OCI-LY3 (cell line): ENCODE results near the gene CLDN16.

Source experiments
- H2AFZ ChIP-seq: fragments of 200-600, 300-600 bp; shearing (Covaris generic); 2 replicates; pipeline ENCODE4 v1.6.0; 2014; ENCODE audit warnings: antibody characterized with exemption, low read depth, low read length
- H3K27ac ChIP-seq: fragments of 200-600, 300-600 bp; sonication (generic); 2 replicates; pipeline ENCODE4 v1.5.1; 2014; ENCODE audit warnings: mild to moderate bottlenecking, low read length, moderate library complexity, mixed read lengths
- H3K27me3 ChIP-seq: fragments of 200-600, 300-600 bp; sonication (generic); 2 replicates; pipeline ENCODE4 v1.6.1; 2014; ENCODE audit warnings: low read depth, low read length, mixed read lengths
- H3K36me3 ChIP-seq: fragments of 200-600, 300-600 bp; sonication (generic); replicated peaks from 2 replicates; pipeline ENCODE3; 2014; ENCODE audit warnings: low read depth, low read length, mixed read lengths
- H3K4me1 ChIP-seq: fragments of 300-600, 200-600 bp; sonication (generic); 2 replicates; pipeline ENCODE4 v1.6.1; 2014; ENCODE audit warnings: low read length, mixed read lengths
- H3K4me2 ChIP-seq: fragments of 200-600, 300-600 bp; sonication (generic); 2 replicates; pipeline ENCODE4 v1.6.1; 2014; ENCODE audit warnings: low read length, mixed read lengths
- H3K4me3 ChIP-seq: fragments of 300-600, 200-600 bp; sonication (generic); 2 replicates; pipeline ENCODE4 v1.5.1; 2014; ENCODE audit warnings: antibody characterized with exemption, mild to moderate bottlenecking, low read length, moderate library complexity
- H3K79me2 ChIP-seq: fragments of 300-600, 200-600 bp; shearing (Covaris generic); 2 replicates; pipeline ENCODE4 v1.6.1; 2014; ENCODE audit warnings: mild to moderate bottlenecking, low read length, mixed read lengths
- H3K9ac ChIP-seq: fragments of 300-600, 200-600 bp; shearing (Covaris generic); 2 replicates; pipeline ENCODE4 v1.6.0; 2014; ENCODE audit warnings: mild to moderate bottlenecking, low read length, moderate library complexity
- H3K9me3 ChIP-seq: fragments of 200-600, 300-600 bp; shearing (Covaris generic); 2 replicates; pipeline ENCODE4 v1.6.1; 2014; ENCODE audit warnings: low read length, mixed read lengths; ENCODE audit not compliant: insufficient read depth
- H4K20me1 ChIP-seq: fragments of 200-600, 300-600 bp; sonication (generic); 2 replicates; pipeline ENCODE4 v1.6.1; 2016; ENCODE audit warnings: low read length, mixed read lengths; ENCODE audit not compliant: insufficient read depth
- EZH2phosphoT487 ChIP-seq: fragments of 200-600 bp; shearing (Covaris generic); IDR thresholded peaks from 2 replicates; pipeline ENCODE4 v1.6.1; 2018; ENCODE audit warnings: antibody characterized with exemption, mixed run types, low read depth
- TF ChIP-seq, protein P1 (sequence below): fragments of 200-600, 300-600 bp; sonication (generic); IDR thresholded peaks from 2 replicates; pipeline ENCODE4 v1.5.1; 2014; ENCODE audit warnings: antibody characterized with exemption, low read length, low read depth

The CLDN16 gene

GRCh38 chr3:190375671-190376070 lies 12.3 kb upstream of the CLDN16 start:
- no peak for TF ChIP-seq EZH2phosphoT487
- TF ChIP-seq, protein P1, sequence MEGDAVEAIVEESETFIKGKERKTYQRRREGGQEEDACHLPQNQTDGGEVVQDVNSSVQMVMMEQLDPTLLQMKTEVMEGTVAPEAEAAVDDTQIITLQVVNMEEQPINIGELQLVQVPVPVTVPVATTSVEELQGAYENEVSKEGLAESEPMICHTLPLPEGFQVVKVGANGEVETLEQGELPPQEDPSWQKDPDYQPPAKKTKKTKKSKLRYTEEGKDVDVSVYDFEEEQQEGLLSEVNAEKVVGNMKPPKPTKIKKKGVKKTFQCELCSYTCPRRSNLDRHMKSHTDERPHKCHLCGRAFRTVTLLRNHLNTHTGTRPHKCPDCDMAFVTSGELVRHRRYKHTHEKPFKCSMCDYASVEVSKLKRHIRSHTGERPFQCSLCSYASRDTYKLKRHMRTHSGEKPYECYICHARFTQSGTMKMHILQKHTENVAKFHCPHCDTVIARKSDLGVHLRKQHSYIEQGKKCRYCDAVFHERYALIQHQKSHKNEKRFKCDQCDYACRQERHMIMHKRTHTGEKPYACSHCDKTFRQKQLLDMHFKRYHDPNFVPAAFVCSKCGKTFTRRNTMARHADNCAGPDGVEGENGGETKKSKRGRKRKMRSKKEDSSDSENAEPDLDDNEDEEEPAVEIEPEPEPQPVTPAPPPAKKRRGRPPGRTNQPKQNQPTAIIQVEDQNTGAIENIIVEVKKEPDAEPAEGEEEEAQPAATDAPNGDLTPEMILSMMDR = no peak

DNA sequence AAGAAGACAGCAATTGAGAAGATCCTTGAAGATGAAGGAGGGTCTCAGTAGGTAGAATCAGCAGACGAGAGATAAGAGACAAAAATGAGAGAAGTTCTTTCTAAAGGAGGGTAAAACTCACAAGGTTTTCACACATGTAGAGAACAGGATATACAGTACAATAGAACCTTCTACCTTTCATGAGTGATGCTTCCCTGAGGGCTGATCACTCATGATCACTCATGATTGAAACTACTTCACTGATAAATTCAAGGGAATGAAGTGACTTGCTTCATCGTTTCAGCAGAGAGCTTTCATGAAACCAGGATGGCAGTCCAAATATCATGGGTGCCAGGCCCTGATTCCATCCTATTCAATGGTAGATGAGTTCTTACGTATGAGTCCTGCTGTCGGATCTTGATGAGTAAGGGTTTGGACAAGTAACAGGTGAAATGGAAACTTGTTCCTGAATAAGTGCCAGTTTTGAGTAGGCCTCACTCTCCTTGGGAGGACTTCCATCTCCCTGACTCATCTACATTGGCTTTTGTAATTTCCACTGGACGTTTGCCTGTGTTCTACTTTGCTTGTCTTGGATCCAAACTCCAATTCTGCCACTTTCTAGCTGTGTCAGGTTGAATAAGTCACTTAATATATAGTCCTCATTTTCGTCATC lies 9.6 kb upstream of the CLDN16 start:
- H3K27ac ChIP-seq = no peak overlapping the region
- H2AFZ ChIP-seq = no peak overlapping the region
- no peaks in the 10 kb centered on the region for H3K9me3 ChIP-seq
- no peak overlapping the region for H3K9ac ChIP-seq
- no peaks in the 10 kb centered on the region for H3K36me3 ChIP-seq
- H3K4me3 ChIP-seq = no peak overlapping the region
- no peak for TF ChIP-seq EZH2phosphoT487
- TF ChIP-seq, protein P1 = no peak
- H3K4me2 ChIP-seq = no peak overlapping the region
- H3K79me2 ChIP-seq = no peaks in the 10 kb centered on the region
- H4K20me1 ChIP-seq = no peaks in the 10 kb centered on the region
- no peaks in the 10 kb centered on the region for H3K27me3 ChIP-seq
- H3K4me1 ChIP-seq = peaks cover 10% of the 10 kb centered on the region

More at GRCh38 chr3:190375671-190376070, 12.3 kb upstream of the CLDN16 start:
- Histone ChIP-seq H3K79me2 (no peaks in the 10 kb centered on the region), H3K9me3 (no peaks in the 10 kb centered on the region), H4K20me1 (no peaks in the 10 kb centered on the region), H3K4me2 (no peak overlapping the region), H3K4me1 (no peaks in the 10 kb centered on the region), H3K9ac (no peak overlapping the region), H3K27ac (no peak overlapping the region), H3K27me3 (no peaks in the 10 kb centered on the region), H3K36me3 (no peaks in the 10 kb centered on the region), H2AFZ (no peak overlapping the region), H3K4me3 (no peak overlapping the region)

GRCh38 chr3:190380184-190380583 lies 7.8 kb upstream of the CLDN16 start:
- Histone ChIP-seq H3K4me2 (no peak overlapping the region), H3K79me2 (no peaks in the 10 kb centered on the region), H3K9me3 (no peaks in the 10 kb centered on the region), H3K9ac (no peak overlapping the region), H3K27ac (no peak overlapping the region), H3K4me1 (peaks cover 10% of the 10 kb centered on the region), H2AFZ (no peak overlapping the region), H3K4me3 (no peak overlapping the region), H3K27me3 (no peaks in the 10 kb centered on the region), H3K36me3 (no peaks in the 10 kb centered on the region), H4K20me1 (no peaks in the 10 kb centered on the region)
- TF ChIP-seq, protein P1 = no peak
- no peak for TF ChIP-seq EZH2phosphoT487

DNA sequence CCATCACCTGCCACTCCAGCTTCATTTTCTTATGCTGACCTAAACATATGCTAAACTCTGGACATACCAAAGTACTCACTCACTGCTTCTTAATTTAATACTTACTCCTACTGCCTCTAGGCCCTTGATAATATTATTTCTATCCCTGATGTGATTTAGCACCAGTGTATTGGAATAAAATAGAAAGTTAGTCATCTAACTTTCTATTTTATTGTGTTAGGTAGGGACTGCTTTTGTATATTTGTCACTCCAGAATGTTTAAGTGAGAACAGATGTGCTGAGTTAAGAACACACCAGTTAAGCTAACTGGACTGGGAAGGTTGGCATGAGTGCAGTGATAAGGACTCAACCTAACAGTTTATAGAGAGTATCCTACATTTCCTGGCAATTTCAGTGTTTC lies 6.5 kb upstream of the CLDN16 start:
- Histone ChIP-seq H3K4me2 (no peak overlapping the region), H3K27ac (no peak overlapping the region), H3K9me3 (no peaks in the 10 kb centered on the region), H4K20me1 (no peaks in the 10 kb centered on the region), H2AFZ (no peak overlapping the region), H3K4me1 (peaks cover 10% of the 10 kb centered on the region), H3K79me2 (no peaks in the 10 kb centered on the region), H3K4me3 (no peak overlapping the region), H3K27me3 (no peaks in the 10 kb centered on the region), H3K36me3 (no peaks in the 10 kb centered on the region), H3K9ac (no peak overlapping the region)
- TF ChIP-seq, protein P1 = no peak
- TF ChIP-seq EZH2phosphoT487 = no peak
